Endothelial cell of hepatic sinusoid (primary cell): ENCODE measurements around the gene ADORA3.
"Not testable (repeated sequence)": the region's sequence is repeated elsewhere in the genome, so short reads cannot be mapped to it uniquely, and the experiment has no call there.

Experiments used
- in situ Hi-C: cut with HindIII; loops from 2 replicates; pipeline ENCODE4 v1.10.0; 2017; ENCODE audit warnings: low sequenced_read_pairs

Gene ADORA3

DNA sequence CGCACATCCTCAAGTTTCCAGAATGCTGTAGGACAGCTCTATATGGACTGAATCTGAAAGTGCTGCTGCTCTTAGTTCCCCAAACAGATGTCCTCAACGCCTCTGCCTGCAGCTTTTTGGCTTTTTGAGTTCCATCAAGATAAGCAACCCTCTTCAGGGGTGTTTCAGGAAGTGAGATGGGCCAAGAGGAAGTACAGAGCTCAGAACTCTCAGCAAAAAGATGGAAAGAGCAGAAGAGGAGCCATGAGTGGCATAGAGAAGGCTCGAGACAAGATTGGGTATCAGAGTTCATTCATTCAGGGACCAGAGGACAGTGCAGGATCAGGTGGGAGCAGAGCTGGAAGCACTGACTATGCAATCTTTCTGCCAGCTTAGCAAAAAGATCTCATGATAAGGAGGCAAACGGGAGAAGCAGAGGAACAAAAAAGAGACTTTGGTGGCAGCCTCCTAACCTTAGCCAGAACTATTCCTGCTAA is at the start of gene ADORA3, which contains the start of gene TMIGD3:
ADORA3 (minus strand) TSS at position 49 of the 476 bp plus-strand sequence. CDS start 279 bp downstream, outside the sequence.
TMIGD3 (minus strand) TSS at position 49 of the 476 bp plus-strand sequence. CDS start 279 bp downstream, outside the sequence.
- in situ Hi-C loops, result no loop called here

DNA sequence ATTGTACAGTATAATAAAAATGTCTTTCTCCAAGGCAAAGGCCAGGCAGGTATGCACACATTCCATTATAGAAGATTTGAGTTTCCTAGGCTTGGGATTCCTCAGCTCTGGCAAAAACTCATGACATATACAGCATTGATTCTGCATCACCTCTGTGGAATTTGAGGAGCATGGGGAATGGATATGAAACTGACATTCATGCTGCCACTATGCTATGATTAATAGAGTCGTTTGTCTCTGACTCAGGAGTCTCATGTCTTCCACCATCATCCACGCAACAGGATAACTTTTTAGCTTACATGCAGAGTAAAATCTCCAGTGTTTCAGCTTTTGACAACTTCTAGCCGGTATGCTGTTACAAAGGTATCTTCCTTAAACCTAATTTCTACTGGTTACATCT is 49.8 kb upstream of the ADORA3 start:
- in situ Hi-C loops, result no loop called here

DNA sequence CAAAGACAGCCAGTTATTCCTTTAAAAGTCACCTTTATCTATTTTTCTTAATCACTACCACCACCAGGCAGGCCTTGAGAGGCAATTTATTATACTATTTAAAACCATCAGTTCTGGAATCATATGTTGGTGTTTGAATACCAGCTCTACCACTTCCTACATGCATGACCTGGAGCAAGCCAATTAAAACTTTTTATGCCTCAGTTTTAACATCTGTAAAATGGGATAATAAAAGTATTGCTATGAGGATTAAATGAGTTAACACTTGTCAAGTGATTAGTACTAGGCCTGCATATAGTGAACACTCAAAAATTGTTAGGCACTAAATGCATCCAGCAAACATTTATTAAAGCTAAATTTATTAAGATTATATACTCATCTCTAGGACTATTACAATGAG is 49.2 kb upstream of the ADORA3 start:
- in situ Hi-C loops, result no loop called here

DNA sequence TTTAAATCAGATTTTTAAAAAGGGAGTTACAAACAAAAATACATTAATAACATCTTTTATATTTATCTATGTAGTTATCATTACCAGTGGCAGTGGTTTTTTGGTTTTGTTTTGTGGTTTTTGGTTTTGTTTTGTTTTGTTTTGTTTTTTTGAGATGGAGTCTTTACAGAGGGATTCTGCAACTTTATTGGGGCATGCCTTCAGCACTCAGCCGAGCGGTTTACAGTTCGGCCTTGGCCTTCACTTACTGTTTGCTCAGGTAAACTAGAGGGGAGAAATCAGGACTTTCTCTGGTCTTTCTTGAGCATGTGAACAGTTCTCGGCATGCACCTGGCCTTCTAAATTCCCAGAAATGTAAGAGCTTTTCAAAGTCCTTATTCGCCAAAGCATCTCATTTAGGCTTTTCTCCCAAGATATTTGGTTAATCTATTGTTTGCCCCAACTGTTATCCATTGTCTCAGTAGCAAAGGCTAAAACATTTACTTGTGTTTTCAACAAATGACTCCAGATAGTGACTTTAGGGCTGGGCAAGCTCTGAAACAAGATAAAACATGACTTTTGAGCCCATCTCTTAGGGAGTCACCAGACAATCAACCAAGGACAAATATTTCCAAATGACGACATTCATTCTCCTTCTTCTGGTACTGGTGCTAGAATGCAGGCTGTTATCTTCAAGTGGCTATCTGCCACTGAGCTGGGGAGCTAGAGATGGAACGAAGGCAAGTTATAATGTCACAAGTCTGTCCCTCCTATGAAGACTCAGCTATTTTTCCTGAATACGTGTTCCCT is 48.4 kb upstream of the ADORA3 start:
- in situ Hi-C loops, result no loop called here

DNA sequence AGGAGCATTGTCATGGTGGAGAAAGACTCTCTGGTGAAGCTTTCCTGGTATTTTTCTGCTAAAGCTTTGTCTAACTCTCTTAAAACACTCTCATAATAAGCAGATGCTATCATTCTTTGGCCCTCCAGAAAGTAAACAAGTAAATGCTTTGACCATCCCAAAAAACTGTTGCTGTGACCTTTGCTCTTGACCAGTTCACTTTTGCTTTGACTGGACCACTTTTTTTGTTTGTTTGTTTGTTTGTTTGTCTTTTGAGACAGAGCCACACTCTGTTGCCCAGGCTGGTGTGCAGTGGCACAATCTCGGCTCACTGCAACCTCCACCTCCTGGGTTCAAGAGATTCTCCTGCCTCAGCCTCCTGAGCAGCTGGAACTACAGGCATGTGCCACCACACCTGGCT is 44.4 kb upstream of the ADORA3 start:
- in situ Hi-C loops, result not testable (repeated sequence)

DNA sequence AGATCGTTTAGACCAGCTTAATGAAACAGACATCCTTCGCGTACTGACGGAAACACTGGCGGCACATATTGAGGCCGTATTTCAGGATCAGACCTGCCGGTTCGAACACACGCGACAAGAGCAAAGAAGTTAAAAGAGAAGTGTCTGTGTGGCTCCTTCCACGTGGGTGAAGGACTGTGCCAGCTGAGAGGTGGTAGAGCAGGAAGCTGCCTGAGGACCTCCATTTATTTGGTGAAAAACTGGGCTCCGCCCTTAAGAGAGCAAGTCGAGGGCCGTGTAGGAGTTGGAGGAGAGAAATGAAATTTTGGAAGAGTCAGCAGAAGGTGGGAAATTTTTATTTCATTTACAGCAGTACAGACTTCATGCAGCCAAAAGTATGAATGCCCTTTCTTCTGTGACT is 38.8 kb upstream of the ADORA3 start:
- in situ Hi-C loops, result no loop called here

DNA sequence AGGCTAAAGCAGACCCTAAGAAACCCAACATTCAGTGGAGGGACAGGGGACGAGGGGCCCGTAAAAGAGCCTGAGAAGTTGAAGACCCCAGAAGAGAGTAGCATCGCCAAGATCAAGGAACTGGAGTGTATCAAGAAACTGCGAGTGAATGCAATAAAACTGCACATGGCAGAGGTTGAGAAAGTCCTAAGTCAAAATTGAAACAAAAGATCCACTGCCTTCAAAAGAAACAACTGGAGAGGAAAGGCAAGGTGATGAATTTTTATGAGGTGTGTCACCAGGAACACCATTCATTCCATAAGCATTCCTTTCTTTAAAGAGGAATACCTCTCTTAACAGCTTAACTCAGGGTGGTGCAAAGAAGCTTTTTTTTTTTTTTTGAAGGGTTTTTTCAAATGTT is 38.3 kb upstream of the ADORA3 start:
- in situ Hi-C loops, result no loop called here

DNA sequence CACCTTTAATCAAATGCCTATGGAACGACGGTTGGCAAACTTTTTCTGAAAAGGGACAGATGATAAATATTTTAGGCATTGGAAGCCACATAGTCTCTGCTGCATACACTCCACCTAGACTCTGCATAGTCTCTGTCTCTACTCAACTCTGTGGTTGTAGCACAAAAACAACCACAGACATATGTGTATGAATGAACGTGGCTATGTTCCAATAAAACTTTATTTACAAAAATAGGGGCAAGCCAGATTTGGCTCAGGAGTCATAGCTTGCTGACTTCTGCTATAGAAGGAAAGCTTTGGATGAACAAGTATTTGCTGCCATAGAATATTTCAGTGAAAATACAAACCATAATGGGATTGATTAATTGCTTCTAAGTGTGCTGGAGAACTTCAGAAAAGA is 37.5 kb upstream of the ADORA3 start:
- in situ Hi-C loops, result no loop called here

DNA sequence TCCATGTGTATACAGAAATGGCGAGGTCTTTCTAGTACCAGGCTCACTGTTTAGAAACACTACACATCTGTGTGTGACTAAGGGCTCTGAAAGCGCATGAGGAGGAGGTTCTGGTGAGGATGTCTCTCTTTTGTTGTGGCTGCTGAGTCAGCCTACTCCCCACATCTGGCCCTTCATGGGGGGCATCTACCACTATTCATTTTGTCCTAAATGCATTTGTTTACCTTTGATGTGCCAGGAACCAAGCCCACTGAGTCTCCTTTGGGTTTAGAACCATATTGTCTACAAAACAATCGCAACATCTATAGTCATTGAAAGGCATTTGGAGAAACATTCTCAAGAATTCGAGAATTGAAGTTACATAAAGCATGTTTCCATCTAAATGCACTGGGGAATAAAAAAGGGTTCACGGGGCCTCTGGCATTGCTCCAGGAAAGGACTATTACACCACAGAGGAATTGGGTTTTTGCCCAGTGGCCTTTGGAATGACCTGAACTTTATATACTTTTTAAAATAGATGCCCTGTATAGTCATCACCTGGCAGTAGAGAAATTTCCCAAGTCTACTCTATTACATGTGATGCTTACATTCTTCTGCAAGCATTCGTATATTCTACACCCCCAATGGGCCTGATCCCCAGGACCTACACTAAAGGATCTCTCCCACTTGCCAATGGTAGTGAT is 35.1 kb upstream of the ADORA3 start:
- in situ Hi-C loops, result no loop called here

DNA sequence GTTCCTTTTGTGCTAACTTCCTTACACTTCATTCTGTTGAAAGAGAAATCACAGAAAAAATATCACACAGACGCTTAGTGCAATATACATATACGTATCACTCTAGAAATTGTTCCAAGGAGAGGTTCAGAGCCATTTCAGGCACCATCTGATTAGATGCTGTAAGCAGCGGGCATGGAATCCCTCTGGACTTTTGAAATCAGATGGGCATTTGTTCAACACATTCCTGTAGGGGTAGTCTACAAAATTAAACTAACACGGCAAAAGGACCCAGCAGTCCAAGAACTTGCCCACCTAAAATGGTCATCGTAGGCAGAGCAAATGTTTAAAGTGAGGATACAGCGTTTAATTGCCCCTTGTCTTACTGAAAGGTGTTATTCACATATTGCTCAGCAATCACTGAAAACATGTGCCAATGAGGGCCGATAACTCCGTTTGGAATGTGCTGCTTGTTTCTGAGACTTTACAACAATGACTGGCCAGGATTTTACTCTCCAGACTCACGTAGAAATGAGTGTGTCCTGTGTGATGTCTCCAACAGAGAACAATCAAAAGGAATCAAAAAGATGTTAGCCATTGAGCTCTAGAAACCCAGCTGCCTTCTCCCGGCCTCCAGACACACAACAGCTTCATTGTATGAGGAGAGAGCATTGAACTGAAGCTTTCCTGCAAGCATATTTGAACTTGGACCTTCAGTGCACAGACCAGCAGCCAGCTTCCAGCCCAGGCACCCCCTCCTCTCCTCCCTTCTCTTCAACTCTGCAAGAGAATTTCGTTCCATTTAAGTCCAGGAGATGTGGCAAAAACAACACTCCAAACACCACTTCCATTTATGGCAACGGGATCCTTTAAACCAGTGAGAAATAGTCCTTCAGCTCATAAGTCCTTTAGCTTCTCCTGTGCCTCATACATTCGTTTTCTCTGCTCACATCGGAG is 32.1 kb upstream of the ADORA3 start:
- in situ Hi-C loops, result no loop called here

DNA sequence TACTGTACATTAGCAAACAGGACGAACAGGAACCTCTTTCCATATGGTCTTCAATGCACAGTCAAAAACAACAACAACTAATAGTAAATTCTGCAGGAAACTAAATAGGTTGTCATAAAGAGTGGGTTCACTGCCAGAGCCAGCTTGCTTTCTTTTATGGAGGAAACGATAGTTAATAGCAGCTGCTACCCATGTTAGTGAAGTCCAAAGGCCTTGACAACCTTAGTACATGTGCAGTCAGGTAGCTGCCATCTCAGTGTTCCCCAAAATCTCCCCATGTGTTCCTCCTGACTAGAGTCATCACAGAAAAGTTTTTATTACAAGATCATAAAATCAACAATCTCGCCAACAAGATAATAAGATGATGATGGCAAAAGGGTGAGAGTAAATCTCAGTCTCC is 16.6 kb upstream of the ADORA3 start:
- in situ Hi-C loops, result no loop called here

DNA sequence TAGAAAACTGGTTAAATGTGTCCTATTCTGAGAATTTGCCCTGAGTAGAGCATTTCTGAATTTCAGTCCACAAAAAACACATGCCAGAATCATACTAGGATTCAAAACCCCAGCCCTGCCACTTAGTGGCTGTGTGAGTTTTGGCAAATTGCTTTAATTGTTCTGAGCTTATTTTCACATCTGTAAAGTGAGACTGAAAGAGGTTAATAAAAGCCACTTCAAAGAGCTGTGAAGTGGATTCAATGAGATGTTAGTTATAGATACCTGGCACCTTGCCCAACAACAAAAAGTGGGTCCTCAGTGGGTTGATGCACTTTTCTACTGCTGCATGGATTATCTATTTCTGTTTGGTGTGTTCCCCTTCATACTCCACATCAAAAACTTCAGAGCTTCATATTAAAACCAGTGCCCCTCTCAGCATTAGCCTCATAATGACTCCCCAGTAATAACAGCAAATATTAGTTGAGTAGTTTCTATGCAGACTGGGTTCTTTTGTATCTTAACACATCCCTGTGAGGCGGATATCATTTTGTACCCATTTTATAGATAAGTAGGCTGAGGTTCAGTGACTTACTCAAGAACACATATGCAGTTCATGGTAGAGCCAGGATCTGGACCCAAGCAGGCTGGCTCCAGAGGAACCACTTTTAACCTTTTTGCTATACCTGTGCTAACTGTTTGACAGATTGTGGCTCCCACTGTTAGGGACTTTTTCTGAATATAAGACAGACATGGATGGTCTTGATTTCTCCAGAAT is 14.2 kb upstream of the ADORA3 start:
- in situ Hi-C loops, result no loop called here

DNA sequence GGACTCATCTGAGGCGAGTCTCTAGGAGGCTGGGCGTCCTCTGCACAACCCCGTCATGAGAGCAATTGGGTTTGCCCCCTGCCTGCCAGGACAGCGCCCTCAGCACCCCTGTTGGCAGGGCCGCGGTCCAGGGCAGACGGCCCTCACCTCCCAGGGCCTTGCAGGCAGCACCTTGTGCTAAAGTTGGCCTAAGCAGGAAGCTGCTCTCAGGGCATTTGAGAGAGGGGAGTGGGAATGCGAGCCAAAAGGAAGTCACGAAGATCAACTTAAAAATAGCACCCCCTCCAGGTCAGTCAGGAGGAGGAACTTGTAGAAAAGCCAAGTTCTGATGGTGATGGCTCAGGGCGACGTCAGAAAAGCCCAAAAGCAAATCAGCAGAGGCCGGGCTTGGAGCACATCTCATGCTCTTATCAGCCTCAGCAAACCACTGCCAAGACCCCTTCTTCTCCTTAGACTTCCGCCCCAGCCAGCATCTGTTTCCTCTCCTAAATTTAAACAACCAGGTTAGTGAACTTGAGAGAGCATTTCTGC is 12.6 kb upstream of the ADORA3 start:
- in situ Hi-C loops, result no loop called here

DNA sequence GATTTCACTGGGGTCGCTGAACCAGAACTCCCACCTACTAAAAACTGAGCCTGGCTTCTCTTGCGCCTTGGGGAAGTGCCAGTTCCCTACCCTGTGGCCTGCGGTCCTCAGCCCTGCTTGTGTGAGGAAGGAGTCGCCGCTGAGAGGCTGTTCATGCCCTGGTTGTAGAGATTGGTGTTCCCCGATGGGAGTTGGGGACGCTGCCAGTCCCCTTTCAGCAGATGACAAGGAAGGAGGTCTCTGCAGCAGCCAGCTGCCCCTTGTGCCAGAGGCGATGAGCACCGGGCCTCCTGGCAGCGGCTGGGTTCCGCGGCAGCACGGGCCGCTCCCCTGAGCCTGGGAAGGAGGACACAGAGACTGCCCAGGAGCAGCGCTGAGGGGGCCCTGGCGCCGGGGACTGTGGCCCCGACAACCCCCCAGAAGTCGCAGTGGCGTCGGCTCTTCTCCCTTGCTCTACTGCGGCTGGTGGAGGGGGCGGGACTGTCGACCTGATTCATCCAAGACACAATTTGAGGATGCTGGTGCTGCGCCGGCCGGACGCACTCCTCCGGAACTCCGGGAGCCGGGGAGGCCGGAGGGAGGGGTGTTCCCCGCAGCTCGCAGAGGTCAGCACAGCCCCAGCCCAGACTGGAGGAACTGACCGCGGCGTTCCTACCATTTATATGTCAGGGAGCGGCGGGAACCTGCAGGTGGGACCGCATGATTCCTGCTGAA is 12.0 kb upstream of the ADORA3 start:
- in situ Hi-C loops, result no loop called here

DNA sequence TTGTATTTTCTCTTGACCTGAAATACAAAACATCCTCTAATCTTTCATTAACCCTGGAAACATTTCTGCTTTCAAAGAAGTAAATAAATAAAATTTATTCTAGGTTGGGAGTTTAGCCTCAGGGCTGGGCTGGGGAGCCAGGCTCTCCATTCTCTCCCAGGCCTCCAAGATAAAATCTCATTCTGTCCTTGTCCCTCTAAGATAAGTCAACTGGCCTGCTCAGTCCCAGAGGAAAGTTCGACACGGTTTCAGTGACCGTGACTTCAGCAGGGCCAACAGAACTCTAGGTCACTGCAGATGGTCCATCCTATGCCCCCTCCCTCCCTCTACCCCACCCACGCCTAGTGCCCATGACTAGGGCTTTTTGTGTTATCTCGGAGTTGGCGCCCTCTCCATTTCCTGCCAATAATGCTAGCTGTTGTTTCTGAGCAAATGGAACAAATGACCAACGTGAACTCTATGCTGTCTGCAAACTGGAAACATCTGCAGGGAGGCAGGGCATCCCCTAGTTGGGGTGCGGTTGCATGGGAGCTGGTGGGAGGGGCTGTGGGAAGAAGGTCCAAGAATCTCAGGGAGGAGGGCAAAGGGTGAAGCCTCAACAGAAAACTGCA is 10.1 kb upstream of the ADORA3 start:
- in situ Hi-C loops, result no loop called here

DNA sequence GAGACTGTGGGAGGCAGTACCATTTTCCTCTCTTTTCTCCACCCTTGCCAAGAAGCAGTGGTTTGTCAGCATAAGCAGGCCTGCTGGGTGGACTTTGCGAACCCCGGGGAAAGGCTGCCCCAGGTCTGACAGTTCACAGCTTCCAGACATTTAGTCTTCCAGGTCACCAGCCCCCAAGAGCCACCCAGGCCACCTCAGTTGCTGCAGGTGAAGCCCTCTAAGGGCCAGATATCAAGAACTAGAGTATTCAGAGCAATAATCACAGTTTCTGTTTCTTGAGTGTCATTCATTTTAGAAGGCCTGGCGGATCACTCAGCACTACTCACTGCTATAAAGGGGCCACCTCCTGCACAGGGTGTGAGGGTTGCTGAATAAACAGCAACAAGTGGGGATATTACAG is 9.5 kb upstream of the ADORA3 start:
- in situ Hi-C loops, result no loop called here

DNA sequence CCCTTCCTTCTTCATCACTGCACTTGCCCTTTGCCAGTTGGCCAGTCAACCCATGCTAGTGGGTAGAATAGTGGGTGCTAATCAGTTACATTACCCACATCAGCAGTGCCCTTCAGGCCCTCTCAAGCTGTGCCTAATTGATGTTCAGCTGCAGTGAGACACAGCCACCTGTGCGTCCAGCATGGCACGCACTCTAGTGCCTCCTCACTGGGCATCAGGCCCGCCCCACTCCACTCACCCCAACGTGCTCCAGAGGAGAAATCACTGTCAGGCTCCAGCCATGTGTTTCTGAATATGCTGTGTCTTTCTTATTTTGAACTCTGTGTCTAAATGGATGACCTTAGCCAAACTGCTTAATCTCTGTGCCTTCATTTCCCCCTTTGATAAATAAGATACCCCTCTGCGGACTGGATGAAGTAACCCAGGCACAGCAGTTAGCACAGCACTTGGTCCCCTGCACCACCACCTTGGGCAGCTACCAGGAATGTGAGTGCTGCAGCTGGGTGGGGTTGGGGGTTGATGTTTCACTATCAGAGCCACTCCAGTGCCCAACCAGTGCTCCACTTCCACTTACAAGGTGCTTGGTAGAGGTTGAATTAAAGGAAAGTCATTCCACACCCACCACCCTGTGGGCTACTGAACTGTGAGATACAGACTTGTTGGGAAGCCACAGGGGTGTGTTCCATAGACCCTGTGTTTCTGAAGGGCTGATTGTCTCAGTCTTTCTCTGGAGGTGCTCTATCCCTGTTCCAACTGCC is 8.9 kb upstream of the ADORA3 start:
- in situ Hi-C loops, result no loop called here

DNA sequence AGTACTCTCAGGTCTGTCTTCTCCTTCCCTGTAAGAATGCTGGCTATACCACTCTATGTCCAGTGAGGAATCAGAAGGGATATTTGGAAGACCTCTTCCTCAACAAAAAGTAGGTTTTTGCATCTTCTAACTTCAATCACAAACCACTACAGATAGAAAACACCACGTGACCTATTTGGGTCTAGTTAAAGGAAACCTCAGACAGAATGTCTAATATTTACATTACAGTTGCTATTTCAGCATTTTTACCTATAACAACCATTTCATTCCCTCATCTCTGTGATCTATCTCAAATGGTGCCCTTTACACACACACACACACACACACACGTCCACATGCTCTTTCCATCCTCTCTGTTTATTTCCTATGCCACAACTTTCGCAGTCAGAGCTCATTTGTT is 7.9 kb upstream of the ADORA3 start:
- in situ Hi-C loops, result no loop called here
